ENCODE results near the gene ZNF786. TPM values are rescaled to one million over a fixed set of nuclear protein-coding genes. Genes with fewer than 3 reads are reported as not detected.

ZNF786 gene
- total RNA-seq, 6 donors from 2014 or later = 1.7 to 9.0 (median 7.6) TPM

Small RNA genes lying within 50 kb of the gene (small RNA-seq; reads per million reads assigned to genes)
- gene COX6B1P1 = 0 reads per million in 4 donors
- gene RN7SL521P = 0.13 to 0.29 (median 0.23) reads per million in 4 donors
- 0 reads per million in 4 donors for gene RNU6-650P

Other genes starting within 250 kb of the ZNF786 start
- gene EZH2, start 206.4 kb downstream of the ZNF786 start, total RNA-seq = 1 to 10 TPM in 5 of 6 donors, under 1 TPM in 1; 0.89 to 4.6 (median 3.1) TPM
- 100 to 1,000 TPM in 1 of 6 donors, 10 to 100 TPM in 5; 25.1 to 160 (median 77.8) TPM for gene PDIA4, start 62.2 kb downstream of the ZNF786 start, total RNA-seq
- gene ZNF425, start 35.6 kb upstream of the ZNF786 start, total RNA-seq = 1 to 10 TPM; 1.4 to 3.1 (median 1.8) TPM
- 10 to 100 TPM; 12.2 to 40.9 (median 29.0) TPM for gene ZNF398, start 56.7 kb upstream of the ZNF786 start, total RNA-seq
- 10 to 100 TPM; 20.7 to 35.6 (median 26.7) TPM for gene ZNF282, start 104.8 kb upstream of the ZNF786 start, total RNA-seq
- 10 to 100 TPM; 10.3 to 33.5 (median 10.9) TPM for gene ZNF212, start 148.9 kb upstream of the ZNF786 start, total RNA-seq
- 10 to 100 TPM; 12.6 to 46.1 (median 17.5) TPM for gene ZNF783, start 171.5 kb upstream of the ZNF786 start, total RNA-seq

Data from upper lobe of left lung (tissue), 6 donors.